Adipocyte (in vitro differentiated cells): ENCODE data around the gene GCAT.
A peak's percentile ranks its signal among the peaks of the same experiment; 100 is the strongest.

Source experiments
- DNase-seq: peaks from one replicate; pipeline ENCODE4 v3.0.0-alpha.2; 2015; ENCODE audit warnings: low read depth
- H3K27me3 ChIP-seq: replicated peaks from 2 replicates; pipeline ENCODE4 v1.7.0; 2013; ENCODE audit warnings: mild to moderate bottlenecking, low read length, moderate library complexity; ENCODE audit not compliant: control insufficient read depth, insufficient read depth
- H3K36me3 ChIP-seq: 2 replicates; pipeline ENCODE4 v1.7.0; 2013; ENCODE audit warnings: low read length, mild to moderate bottlenecking, moderate library complexity; ENCODE audit not compliant: control insufficient read depth, insufficient read depth, severe bottlenecking
- H3K4me1 ChIP-seq: 2 replicates; pipeline ENCODE4 v1.7.0; 2013; ENCODE audit warnings: mild to moderate bottlenecking, low read length, moderate library complexity; ENCODE audit not compliant: control insufficient read depth, insufficient read depth
- H3K4me3 ChIP-seq: 2 replicates; pipeline ENCODE4 v1.7.0; 2013; ENCODE audit warnings: mild to moderate bottlenecking, low read length, moderate library complexity
- H3K9ac ChIP-seq: 2 replicates; pipeline ENCODE4 v1.7.0; 2013; ENCODE audit warnings: mild to moderate bottlenecking, low read length, moderate library complexity
- H3K9me3 ChIP-seq: 2 replicates; pipeline ENCODE4 v1.7.0; 2013; ENCODE audit warnings: mild to moderate bottlenecking, low read length, moderate library complexity; ENCODE audit not compliant: control insufficient read depth

Gene GCAT

DNA sequence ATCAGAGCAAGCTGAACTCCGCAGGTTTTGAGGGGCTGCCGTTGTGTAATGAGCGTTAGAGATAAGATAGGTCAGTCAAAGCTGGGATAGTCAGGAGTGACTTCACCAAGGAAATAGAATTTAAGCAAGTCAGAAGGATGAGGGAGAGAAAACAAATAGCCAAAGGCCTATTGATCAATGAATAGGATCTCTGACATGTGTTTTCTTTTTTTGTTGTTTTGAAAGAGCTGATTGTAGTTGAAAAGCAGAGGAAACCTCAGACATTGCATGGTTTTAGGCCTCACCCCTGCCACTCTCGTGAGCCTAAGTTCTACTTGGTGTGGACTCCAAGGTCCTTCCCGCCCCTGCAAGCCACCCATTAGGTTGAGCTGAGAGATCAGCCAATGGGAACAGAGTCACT, 44.7 kb downstream of the GCAT start:
- DNase-seq = no peak
- Histone ChIP-seq H3K4me1 (peaks cover 24% of the 10 kb centered on the region), H3K27me3 (no peaks in the 10 kb centered on the region), H3K9ac (no peak overlapping the region), H3K4me3 (no peak overlapping the region), H3K9me3 (no peaks in the 10 kb centered on the region), H3K36me3 (peaks cover 61% of the 10 kb centered on the region)

DNA sequence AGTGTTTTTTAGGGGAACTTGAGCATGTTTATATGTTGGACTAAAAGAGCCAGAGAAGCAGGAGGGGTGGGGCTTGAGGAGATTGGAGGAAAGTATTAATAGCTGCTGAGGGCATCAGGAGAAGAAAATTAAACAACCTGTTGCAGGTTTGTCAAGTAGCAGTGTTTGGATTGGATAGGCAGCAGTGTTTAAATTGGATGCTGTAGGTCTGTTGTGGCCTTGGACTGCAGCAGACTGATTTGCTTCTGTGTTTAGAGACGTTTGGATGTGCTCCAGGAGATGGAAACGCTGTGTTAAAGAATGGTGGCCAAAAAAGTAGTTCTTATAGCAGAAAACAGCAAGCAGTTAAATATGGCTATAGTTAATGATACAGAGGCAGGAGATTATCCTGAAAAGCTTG, 47.2 kb downstream of the GCAT start:
- H3K27me3 ChIP-seq = no peaks in the 10 kb centered on the region
- no peak for DNase-seq
- H3K4me1 ChIP-seq = peaks cover 12% of the 10 kb centered on the region
- H3K9me3 ChIP-seq = no peaks in the 10 kb centered on the region
- peaks cover 79% of the 10 kb centered on the region for H3K36me3 ChIP-seq
- no peak overlapping the region for H3K9ac ChIP-seq
- no peak overlapping the region for H3K4me3 ChIP-seq

DNA sequence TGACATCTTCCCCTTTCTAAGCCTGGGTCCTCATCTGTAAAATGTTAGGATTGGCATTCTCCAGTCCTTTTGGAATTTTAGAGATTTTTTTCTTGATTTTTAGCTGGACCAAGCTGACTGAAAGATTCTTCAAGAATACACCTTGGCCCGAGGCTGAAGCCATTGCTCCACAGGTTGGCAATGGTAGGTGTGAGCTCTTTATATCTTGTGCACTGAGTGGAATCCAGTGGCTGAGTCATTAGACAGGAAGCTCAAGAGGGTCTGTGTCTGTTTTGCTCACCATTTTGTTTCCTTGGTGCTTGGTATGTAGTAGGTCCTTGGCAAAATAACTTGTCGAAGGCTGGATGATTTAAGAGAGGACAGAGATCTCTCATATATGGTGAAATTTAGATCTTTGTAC, 47.7 kb downstream of the GCAT start:
- H3K9me3 ChIP-seq = no peaks in the 10 kb centered on the region
- no peak overlapping the region for H3K4me3 ChIP-seq
- H3K36me3 ChIP-seq = peaks cover 83% of the 10 kb centered on the region

DNA sequence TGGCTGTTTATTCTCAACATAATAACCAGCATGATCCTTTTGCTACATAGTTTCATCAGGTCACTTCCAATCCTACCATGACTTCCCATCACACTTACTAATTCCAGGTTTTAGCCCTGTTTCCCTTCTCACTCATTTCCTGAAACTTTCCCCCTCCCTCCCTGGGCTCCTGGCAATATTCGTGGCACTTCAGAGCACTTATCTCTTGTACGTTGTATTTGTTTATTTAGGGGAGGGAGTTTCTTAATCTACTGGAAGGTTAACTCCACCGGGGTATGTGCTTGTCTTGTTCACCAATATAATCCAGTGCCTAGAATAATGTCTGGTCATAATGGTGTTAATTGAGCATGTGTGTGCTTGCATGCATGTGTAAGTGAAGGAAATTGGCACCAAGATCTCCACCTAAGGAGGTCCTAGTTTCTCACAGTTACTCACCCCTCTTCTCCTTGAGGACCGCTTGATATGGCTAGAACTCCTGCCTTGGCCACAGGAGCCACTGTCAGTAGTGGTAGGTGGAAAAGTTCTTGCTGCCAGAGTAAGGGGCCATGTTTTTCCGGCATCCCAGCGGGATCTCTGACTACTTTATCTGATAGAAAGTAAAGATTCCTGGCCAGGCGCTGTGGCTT, 53.2 kb downstream of the GCAT start:
- peaks cover 84% of the 10 kb centered on the region for H3K36me3 ChIP-seq
- H3K4me1 ChIP-seq = no peaks in the 10 kb centered on the region
- H3K27me3 ChIP-seq = no peaks in the 10 kb centered on the region
- H3K4me3 ChIP-seq = no peak overlapping the region
- DNase-seq = no peak
- no peaks in the 10 kb centered on the region for H3K9me3 ChIP-seq
- no peak overlapping the region for H3K9ac ChIP-seq

More for the DNA sequence above, 47.7 kb downstream of the GCAT start:
- Histone ChIP-seq H3K9ac (no peak overlapping the region), H3K4me1 (peaks cover 6% of the 10 kb centered on the region), H3K27me3 (no peaks in the 10 kb centered on the region)
- no peak for DNase-seq

DNA sequence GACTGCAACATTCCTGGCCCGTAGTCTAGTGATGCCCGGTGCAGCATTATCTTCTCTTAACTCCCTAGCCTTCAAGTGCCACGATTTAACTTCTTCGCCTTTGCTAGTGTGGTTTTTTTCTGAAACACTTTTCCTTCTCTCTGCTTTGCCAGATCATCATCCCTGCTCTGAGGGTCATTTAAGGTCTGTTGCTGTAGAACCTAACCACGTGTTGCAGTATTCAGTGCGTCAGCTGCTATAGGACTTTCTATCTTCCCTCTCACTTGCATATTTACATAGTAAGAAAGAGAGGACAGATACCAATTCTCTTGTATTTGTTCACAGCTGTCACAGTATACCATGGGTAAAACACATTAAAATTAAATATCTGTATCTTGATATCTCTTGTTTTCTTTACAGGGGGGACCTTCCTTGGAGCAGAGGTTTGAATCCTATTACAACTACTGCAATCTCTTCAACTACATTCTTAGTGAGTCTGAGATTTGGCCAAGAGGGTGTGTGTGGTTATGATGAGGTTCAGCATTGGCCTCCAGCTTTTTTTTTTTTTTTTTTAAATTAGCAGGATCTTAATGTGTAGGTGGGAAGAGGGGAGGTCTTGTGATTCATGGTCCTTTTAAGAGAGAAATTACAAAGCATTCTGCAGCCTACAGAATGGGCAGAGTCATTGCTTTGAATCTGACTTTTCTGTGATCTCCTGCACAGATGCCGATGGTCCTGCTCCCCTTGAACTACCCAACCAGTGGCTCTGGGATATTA, 55.0 kb downstream of the GCAT start:
- Histone ChIP-seq H3K9me3 (no peaks in the 10 kb centered on the region), H3K36me3 (peaks cover 83% of the 10 kb centered on the region)

GRCh38 chr22:37865510-37865909, 57.8 kb downstream of the GCAT start:
- Histone ChIP-seq H3K4me1 (no peaks in the 10 kb centered on the region), H3K9ac (no peak overlapping the region), H3K27me3 (no peaks in the 10 kb centered on the region), H3K4me3 (no peak overlapping the region), H3K9me3 (no peaks in the 10 kb centered on the region), H3K36me3 (peaks cover 86% of the 10 kb centered on the region)
- DNase-seq = no peak

More for the DNA sequence above, 55.0 kb downstream of the GCAT start:
- H3K4me3 ChIP-seq = no peak overlapping the region
- peak overlapping the region; percentile 13 for H3K9ac ChIP-seq
- H3K4me1 ChIP-seq = no peaks in the 10 kb centered on the region
- H3K27me3 ChIP-seq = no peaks in the 10 kb centered on the region
- no peak for DNase-seq
